Neural progenitor cell (in vitro differentiated cells): ENCODE results near the gene CNN2.

ENCODE experiments used
- EZH2phosphoT487 ChIP-seq: fragments of 200-600 bp; sonication (generic); IDR thresholded peaks from 2 replicates; pipeline ENCODE4 v1.6.1; 2017; ENCODE audit warnings: antibody characterized with exemption
- TF ChIP-seq, protein P1 (sequence below): fragments of 200-600 bp; sonication (generic); IDR thresholded peaks from 2 replicates; pipeline ENCODE4 v1.5.1; 2017; ENCODE audit warnings: antibody characterized with exemption, mild to moderate bottlenecking

DNA sequence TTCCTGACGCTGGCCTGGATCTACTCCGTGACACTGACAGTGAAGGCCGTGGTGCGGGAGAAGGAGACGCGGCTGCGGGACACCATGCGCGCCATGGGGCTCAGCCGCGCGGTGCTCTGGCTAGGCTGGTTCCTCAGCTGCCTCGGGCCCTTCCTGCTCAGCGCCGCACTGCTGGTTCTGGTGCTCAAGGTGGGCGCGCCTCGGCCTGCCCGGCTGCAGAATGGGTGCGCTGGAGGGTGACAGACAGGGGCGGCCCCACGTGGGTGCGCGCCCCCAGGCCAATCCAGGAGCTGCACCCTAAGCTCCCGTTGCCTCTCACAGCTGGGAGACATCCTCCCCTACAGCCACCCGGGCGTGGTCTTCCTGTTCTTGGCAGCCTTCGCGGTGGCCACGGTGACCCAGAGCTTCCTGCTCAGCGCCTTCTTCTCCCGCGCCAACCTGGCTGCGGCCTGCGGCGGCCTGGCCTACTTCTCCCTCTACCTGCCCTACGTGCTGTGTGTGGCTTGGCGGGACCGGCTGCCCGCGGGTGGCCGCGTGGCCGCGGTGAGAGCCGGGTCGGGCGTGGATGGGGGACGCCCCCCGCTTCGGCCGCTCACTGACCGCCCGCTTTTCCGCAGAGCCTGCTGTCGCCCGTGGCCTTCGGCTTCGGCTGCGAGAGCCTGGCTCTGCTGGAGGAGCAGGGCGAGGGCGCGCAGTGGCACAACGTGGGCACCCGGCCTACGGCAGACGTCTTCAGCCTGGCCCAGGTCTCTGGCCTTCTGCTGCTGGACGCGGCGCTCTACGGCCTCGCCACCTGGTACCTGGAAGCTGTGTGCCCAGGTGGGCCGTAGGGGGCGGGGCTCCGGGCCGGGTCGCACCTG lies 20.7 kb downstream of the CNN2 start:
- TF ChIP-seq, protein P1, sequence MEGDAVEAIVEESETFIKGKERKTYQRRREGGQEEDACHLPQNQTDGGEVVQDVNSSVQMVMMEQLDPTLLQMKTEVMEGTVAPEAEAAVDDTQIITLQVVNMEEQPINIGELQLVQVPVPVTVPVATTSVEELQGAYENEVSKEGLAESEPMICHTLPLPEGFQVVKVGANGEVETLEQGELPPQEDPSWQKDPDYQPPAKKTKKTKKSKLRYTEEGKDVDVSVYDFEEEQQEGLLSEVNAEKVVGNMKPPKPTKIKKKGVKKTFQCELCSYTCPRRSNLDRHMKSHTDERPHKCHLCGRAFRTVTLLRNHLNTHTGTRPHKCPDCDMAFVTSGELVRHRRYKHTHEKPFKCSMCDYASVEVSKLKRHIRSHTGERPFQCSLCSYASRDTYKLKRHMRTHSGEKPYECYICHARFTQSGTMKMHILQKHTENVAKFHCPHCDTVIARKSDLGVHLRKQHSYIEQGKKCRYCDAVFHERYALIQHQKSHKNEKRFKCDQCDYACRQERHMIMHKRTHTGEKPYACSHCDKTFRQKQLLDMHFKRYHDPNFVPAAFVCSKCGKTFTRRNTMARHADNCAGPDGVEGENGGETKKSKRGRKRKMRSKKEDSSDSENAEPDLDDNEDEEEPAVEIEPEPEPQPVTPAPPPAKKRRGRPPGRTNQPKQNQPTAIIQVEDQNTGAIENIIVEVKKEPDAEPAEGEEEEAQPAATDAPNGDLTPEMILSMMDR = no peak
- no peak for TF ChIP-seq EZH2phosphoT487
